Measurements from ENCODE around the gene DNAJC24.
"Not testable (repeated sequence)": the region's sequence is repeated elsewhere in the genome, so short reads cannot be mapped to it uniquely, and the experiment has no call there.

The DNAJC24 gene

GRCh38 chr11:31369348-31370329 lies at the start of gene DNAJC24, which contains the start of gene DCDC1:
TSS of gene DNAJC24 (plus strand) at chr11:31369860. CDS start at chr11:31370749, 889 bp downstream.
TSS of gene DCDC1 (minus strand) at chr11:31369739. CDS start at chr11:31328280, 41,459 bp downstream.
- peak; percentile 84 to 99 (median 92) for DNase-seq
- intact Hi-C loops (cut with DNase I) = no loop called here

- intact Hi-C loops (cut with DNase I) = not testable (repeated sequence)
- peak in 1 of 10 donors; percentile 39 for DNase-seq
Observed at GRCh38 chr11:31321494-31321893, 48.2 kb upstream of the DNAJC24 start.

GRCh38 chr11:31323145-31323544 lies 46.5 kb upstream of the DNAJC24 start:
- no peak for DNase-seq
- intact Hi-C loops (cut with DNase I) = no loop called here

GRCh38 chr11:31325160-31325559 lies 44.5 kb upstream of the DNAJC24 start:
- no peak for DNase-seq
- intact Hi-C loops (cut with DNase I) = no loop called here

GRCh38 chr11:31326470-31327148 lies 43.1 kb upstream of the DNAJC24 start:
- no peak for DNase-seq
- intact Hi-C loops (cut with DNase I) = no loop called here

GRCh38 chr11:31327417-31327816 lies 42.2 kb upstream of the DNAJC24 start:
- no peak for DNase-seq
- intact Hi-C loops (cut with DNase I) = no loop called here

- DNase-seq = peak in 1 of 10 donors; percentile 21
- intact Hi-C loops (cut with DNase I) = no loop called here
Observed at GRCh38 chr11:31328697-31329096, 41.0 kb upstream of the DNAJC24 start.

- no peak for DNase-seq
- intact Hi-C loops (cut with DNase I) = no loop called here
Observed at GRCh38 chr11:31337806-31338205, 31.9 kb upstream of the DNAJC24 start.

GRCh38 chr11:31340903-31341572 lies 28.6 kb upstream of the DNAJC24 start:
- intact Hi-C loops (cut with DNase I) = no loop called here
- no peak for DNase-seq

GRCh38 chr11:31351168-31351567 lies 18.5 kb upstream of the DNAJC24 start:
- DNase-seq = no peak
- intact Hi-C loops (cut with DNase I) = no loop called here

- DNase-seq = no peak
- intact Hi-C loops (cut with DNase I) = no loop called here
Observed at GRCh38 chr11:31355131-31355530, 14.5 kb upstream of the DNAJC24 start.

- DNase-seq = no peak
- intact Hi-C loops (cut with DNase I) = no loop called here
Observed at GRCh38 chr11:31355817-31356216, 13.8 kb upstream of the DNAJC24 start.

GRCh38 chr11:31361743-31362142 lies 7.9 kb upstream of the DNAJC24 start:
- intact Hi-C loops (cut with DNase I) = no loop called here
- no peak for DNase-seq

- intact Hi-C loops (cut with DNase I) = no loop called here
- no peak for DNase-seq
Observed at GRCh38 chr11:31366795-31367194, 2.9 kb upstream of the DNAJC24 start.

- DNase-seq = no peak
- intact Hi-C loops (cut with DNase I) = no loop called here
Observed at GRCh38 chr11:31375879-31376278, 6.2 kb downstream of the DNAJC24 start.

GRCh38 chr11:31383116-31383515 lies 13.5 kb downstream of the DNAJC24 start:
- DNase-seq = no peak
- intact Hi-C loops (cut with DNase I) = no loop called here

- no peak for DNase-seq
- intact Hi-C loops (cut with DNase I) = no loop called here
Observed at GRCh38 chr11:31387379-31387778, 17.7 kb downstream of the DNAJC24 start.

GRCh38 chr11:31397239-31397834 lies 27.7 kb downstream of the DNAJC24 start:
- intact Hi-C loops (cut with DNase I) = loop anchor here (1.0 to 5.0 kb wide), 3 partner anchors 474 to 610 kb away; no protein-coding TSS in a partner anchor
- no peak for DNase-seq

- intact Hi-C loops (cut with DNase I) = no loop called here
- no peak for DNase-seq
Observed at GRCh38 chr11:31404614-31405013, 35.0 kb downstream of the DNAJC24 start.

GRCh38 chr11:31408201-31408600 lies 38.5 kb downstream of the DNAJC24 start:
- intact Hi-C loops (cut with DNase I) = no loop called here
- DNase-seq = no peak

Data from posterior cingulate gyrus (tissue), 11 donors.